Activated CD8-positive, alpha-beta memory T cell treated with anti-CD3 and anti-CD28 coated beads for 24 hours (primary cell): Measurements from ENCODE around the gene MYOZ2.

ENCODE experiments used
- DNase-seq: peaks from one replicate; pipeline ENCODE4 v3.0.0-alpha.2; 2020

MYOZ2 gene

DNA sequence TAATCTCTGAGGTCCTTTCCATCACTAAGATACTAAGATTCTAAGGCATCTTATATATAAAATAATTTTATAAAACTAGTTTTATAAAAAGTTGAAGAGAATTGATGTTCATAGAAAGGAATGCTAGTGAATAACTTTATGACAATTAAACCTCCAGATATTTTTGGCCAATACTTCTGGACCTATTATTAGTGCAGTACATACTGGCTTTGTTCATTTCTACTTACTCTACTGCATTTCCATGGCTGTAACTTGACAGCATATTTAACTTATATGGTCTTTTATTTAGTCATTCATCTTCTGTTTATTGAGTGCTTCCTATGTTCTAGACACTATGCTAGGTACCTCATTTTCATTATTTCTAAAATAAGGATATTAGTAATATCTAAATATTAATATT, 70.1 kb downstream of the MYOZ2 start:
- no peak for DNase-seq

DNA sequence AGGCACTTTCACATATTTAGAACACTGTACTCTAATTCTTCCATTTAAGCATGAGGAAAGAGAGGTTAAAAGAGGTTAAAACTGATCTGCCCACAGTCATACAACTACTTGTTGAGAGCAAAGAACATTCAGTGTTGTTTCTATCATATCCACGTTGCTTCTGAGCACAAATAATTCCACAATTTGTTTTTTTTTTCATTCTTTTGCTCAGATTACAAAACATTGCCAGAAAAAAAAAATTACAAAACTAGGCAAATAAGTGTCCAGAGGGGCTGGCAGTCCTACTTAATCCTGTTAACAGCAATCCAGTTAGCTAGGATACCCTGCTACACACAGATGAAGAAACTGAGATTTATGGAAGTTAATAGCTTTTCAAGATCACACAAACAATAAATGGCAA, 70.5 kb downstream of the MYOZ2 start:
- no peak for DNase-seq

DNA sequence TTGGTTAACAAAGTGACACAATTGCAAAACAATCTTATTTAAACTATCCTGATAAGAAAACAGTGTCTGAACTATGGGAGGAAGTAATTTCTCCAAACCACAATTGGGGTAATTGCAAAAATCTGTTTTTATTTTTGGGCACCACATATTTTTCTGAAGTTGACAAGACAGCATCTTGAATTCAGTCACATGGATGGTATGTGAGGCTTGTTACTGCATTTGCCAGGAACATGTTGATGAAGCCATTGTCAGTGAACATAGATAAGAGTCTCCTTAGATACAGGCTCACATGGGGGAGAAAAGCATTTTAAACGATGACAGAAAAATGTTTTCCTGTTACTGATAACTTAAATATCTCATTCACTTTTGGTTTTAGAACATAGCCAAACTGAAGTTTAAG, 71.4 kb downstream of the MYOZ2 start:
- DNase-seq, result no peak

DNA sequence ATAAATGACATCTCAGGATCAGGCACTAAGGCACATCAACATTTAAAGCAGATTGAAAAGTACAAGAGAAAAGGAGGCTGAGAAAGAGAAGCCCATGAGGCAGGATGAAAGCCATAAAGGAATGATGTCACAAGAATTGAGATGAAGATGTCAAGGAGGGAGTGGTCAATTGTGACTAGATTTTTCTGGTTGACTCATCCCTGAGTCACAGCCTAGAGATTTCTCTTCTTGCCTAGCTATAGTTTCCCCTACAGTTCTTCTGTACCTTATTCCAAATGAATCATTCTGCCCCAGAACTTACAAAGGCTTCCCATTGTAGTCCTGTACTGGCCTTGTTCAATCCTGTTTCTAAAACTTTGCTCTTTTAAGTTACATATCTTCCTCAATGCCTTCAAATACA, 73.4 kb downstream of the MYOZ2 start:
- DNase-seq, result no peak

DNA sequence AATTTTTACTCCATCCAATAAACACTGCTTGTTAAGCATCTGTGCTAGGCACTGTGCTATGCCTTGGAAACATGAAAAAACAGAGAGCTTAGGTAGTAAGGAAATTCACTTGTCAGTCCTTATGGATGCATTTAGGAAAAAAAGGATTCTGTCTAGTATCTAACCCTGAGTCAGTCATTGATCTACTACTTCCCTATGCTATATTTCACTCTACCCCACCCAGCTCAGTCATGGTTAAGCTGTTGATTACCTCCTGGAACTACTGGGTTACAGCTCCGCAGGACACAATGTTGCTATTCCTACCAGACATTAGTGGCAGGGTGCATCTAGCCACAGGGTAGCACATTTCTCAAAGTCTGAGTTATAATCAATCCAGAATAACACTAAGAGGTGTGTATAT, 74.0 kb downstream of the MYOZ2 start:
- no peak for DNase-seq

DNA sequence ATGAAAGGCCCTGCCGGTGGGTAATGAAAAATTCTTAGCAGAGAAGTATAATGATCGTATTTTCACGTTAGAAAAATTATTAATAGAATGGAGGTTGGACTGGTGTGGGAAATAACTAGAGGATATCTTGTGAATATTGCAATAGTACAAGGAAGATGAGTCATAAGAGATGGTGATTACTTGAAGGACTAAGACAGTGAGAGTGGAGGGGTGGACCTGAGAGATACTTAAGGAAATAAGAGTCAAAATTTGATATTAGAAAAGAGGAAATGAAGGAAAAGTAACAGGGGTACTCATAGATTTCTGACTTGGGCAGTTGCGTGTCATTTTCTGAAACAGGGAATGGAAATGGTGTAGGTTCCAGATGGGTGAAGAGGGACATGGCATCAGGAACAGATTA, 75.1 kb downstream of the MYOZ2 start:
- DNase-seq, result no peak

DNA sequence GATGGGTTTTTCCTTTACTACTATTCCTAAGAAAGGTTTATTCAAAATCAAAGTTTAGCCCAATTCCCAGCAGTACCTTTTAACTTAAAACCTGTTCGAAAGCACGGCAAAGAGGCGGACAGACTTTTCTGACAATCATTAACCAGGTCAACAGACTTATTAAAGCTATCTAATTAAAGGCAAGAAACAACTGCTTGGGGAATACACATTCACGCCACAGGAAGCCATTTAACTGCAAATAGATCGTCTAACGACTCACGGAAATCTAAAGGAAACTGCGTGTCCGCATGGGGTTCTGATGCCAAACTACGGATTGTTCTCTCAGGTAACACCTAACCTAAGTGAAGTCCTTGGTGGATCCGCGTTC, 76.2 kb downstream of the MYOZ2 start:
- no peak for DNase-seq

DNA sequence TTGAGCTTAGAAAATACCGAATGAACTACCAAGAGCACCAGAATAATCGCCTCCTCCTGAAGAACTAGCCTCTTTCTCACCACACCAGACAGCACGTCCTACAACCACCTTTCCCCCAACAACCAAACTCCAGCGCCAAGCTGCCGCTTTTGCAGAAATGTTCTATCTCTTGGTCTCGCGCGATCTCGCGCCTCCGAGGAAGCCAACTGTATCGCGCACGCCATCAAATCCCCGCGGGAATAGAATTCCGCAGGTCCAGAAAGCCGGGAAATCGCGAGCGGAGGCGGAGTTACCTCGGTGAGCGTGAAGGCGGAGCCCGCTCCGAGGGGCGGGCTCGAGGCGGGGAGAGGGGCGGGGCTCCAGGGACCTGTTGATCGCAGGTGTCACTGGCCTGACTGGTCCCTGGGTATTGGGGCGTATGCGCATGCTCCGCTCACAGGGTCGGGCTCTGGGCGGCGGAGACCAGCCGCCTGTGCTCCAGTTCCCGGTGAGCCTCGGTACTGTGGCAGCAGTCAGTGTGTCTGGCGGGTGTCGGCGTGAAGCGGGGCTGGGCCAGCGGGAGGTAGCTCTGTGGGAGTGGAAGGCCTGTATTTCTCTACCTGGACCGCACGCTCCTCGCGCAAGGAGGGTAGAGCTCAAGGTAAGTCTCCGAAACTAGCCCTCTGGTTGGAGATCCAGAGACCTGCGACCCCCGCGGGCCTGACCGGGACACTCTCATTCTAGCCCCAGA, 76.8 kb downstream of the MYOZ2 start, which contains the start of gene USP53:
Gene USP53 (plus strand): TSS at position 480 of the 730 bp plus-strand sequence. CDS start 27,047 bp downstream, outside the sequence.
- DNase-seq, result peak; percentile 99

DNA sequence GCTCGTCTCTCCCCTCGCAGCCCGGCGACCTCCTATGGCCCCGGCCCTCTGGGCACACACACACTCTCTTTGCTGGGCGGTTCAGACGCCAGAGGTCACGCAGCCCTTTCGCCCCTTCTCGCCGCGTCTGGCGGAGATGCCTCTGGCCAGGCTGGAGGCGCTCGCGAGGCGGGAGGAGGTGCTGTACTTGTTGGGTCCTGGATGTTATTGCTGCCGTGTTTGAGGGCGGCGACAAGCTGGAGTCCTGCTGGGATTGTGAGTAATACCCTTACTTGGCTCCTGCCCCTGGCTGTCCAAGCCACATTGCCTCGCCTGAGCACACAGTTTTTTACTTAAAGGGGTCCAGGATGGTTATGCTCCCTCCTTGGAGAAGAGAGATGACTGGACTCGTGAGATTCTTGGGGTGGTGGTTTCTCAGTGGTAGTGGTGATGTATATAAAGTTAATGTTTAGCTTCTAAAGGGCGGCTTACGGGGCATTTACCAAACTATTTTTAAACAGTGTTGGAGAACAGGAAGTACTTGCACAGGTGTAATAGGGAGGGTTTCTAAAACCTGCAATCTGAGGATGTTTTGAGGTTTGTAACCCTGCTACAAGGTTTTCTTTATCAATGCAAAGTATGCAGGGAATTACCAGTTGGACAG, 77.5 kb downstream of the MYOZ2 start:
- no peak for DNase-seq

DNA sequence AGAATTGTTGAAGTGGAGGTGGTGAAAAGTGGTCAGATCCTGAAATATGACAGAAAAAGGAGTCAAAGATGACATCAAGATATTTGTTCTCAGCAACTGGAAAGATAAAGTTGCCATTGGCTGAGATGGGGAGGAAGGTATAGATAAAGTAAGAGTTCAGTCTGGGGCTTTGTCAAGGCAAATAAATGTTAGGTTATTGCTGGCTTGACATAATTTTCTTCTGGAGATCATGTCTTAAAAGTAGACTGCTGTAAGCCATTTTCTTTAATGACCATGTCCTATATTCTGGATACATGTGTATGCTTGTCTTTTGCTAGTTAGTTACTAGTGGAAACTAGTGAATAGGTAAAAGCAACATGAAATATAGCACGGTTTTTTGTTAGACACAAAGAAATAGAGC, 82.5 kb downstream of the MYOZ2 start:
- no peak for DNase-seq

DNA sequence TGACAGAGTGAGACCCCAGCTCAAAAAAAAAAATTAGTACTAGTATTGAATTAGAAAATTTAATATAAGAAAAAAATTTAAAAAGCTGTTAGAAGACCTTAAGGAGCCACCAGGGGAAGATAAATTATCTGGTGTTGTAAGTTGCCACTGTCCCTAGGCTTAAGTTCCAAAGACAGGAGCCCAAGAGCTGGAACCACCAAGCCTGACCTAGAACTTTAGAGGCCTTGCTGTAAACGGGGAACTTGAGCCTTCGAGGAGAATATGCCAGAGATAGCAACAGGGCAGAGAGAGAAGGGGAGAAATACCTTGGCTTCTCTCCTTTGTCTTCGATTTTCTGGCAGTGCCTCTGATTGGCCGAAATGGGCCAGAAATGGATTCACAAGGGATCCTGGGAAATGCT, 85.8 kb downstream of the MYOZ2 start:
- DNase-seq, result no peak

DNA sequence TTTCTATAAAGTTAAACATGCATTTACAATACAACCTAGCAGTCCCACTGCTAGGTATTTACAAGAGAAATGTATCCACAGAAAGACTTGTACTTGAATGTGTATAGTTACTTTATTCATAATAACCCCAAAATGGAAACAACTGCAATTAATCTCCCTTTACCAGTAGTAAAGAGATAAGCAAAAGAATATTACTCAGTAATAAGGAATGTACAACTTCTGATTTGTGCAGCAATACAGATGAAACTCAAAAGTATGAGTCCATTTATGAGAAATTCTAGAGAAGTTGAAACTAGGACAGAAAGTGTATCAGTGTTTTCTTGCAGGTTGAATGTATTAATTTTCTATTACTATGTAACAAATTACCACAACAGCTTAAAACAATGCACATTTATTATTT, 92.1 kb downstream of the MYOZ2 start:
- DNase-seq, result no peak

DNA sequence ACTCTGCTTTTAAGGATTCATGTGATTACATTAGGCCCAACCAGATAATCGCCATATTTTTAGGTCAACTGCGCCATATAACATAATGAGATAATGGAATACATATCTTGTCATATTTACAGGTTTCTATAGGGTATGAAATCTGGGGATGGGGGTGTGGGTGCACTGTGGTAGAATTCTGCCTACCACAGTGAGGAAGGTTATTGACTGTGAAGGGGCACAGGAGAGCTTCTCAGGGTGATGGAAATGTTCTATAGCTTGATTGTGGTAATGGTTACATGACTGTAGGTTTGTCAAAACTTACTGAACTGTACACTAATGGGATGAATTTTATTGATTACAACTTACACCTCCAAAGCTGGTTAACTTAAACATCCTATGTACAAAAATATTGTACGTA, 92.8 kb downstream of the MYOZ2 start:
- DNase-seq, result no peak

DNA sequence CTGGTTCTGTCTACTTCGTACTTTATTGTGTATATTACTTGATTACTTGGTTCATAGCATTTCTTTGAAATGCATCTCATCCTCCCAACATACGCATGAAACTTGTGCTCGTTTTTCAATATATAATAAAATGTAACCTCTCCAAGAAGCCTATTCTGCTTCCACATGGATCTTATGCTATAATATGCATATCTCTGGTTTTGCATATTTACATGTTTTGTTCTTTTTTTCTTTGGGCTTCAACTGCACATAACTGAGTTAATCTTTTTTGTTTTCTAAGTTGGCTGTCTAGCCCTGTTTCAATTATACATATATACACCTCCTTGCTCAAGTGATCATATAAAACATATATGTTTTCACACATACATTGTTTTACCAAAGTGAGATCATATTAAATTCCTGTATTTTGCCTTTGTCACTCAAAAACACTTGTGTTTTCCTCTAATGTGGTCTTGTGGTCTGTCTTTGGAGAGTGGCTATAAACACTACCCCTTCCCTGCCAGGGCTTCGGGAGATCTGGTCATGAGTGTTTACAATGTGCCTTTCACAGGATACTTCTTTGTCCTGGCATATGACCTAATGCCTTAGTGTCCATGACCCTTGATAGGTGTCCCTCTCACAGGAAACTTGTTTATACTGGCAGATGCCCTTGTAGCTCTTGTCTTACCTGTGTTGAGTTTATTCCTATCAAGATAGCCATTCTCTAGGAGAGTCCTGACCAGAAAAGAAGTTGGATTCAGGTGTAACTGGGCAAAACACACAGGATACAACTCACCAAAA, 94.5 kb downstream of the MYOZ2 start:
- no peak for DNase-seq

DNA sequence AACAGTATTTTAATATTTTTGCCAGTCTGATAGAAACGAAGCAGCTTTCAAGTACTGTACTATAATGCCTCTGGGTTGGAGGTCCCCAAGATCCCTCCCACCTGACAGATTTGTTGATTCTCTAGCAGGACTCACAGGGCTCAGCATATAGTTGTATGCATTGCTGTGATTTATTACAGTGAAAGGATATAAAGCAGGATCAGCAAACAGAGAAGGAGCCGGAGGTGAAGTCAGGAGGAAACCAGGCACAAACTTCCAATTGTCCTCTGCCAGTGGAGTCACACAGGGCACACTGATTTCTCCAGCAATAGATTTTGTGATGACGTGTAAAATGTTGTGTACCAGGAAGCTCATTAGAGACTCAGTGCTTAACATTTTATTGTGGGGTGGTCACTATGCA, 95.9 kb downstream of the MYOZ2 start:
- no peak for DNase-seq

DNA sequence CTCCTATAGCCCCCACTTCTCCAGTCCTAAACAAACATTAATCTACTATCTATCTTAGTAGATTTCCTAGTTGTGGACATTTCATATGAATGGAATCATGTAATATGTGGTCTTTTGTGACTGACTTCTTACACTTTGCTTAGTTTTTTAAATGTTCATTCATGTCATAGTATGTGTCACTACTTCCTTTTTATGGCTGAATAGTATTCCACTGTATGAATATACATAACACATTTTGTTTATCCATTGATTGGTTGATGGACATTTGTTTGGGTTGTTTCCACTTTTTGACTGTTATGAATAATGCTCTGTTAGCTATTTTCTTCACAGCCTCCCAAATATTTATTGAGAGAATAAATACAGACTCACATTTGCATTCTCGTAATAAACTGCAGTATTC, 96.7 kb downstream of the MYOZ2 start:
- DNase-seq, result no peak

DNA sequence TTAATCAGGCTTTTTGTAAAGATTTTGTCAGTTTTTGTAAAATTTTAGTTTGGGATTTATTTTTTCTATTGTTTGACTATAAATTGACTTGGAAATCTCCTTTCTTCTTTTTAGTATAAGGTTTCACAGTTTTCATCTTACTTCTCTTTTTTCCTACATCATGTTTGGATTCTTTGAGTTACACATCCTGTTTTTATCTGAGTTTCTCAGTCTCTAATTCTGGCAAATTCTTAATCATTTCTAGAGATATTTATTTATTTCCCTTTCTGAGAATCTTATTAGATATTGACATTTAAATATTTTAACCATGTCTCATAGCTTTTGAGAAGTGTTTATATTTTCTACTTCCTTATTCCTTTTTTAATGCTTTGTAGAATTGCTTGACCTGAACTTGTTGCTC, 97.6 kb downstream of the MYOZ2 start:
- no peak for DNase-seq

DNA sequence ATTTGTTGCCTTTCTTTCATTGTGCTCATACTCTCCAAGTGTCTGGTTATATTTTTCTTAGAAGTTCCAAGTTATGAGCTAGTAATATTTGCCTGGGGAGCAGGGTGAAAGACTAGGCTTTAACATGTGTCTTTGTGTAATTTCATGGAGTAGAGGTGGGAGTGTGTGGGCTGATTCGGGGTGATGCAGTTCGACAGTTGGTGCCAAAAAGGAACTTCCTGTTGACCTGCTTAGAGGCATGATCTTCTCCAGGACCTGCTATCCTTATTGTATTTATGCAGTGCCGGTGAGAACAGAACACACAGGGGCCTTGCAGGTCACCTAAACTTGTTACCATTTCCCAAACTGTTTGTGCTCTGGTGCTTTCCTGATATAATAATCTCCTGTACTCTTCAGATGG, 98.1 kb downstream of the MYOZ2 start:
- no peak for DNase-seq

DNA sequence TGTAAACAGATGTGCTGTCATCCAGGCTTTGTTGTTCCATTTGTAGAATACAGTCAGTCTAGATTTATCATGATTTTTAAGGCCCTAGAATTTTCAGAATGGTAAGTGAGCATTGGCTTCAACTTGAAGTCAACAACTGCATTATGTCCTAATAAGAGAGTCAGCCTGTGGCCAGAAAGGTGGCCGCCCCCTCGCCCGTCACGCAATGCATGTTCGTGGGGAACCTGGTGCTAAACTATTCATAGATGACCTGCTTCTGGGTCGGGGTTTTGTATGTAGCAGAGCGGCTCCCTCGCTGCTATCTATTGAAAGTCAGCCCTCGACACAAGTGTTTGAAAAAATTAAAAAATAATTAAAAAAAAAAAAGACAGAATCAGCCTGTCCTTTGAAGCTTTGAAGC, 101.6 kb downstream of the MYOZ2 start:
- DNase-seq, result no peak
